GM19099 (cell line): Measurements from ENCODE around the gene UTP25.
A peak's percentile ranks its signal among the peaks of the same experiment; 100 is the strongest.

Experiments
- POLR2A ChIP-seq: IDR thresholded peaks from 3 replicates; pipeline ENCODE4 v1.6.1; 2011; ENCODE audit warnings: low read depth; ENCODE audit not compliant: insufficient read length; ENCODE audit errors: extremely low read depth

UTP25 gene

DNA sequence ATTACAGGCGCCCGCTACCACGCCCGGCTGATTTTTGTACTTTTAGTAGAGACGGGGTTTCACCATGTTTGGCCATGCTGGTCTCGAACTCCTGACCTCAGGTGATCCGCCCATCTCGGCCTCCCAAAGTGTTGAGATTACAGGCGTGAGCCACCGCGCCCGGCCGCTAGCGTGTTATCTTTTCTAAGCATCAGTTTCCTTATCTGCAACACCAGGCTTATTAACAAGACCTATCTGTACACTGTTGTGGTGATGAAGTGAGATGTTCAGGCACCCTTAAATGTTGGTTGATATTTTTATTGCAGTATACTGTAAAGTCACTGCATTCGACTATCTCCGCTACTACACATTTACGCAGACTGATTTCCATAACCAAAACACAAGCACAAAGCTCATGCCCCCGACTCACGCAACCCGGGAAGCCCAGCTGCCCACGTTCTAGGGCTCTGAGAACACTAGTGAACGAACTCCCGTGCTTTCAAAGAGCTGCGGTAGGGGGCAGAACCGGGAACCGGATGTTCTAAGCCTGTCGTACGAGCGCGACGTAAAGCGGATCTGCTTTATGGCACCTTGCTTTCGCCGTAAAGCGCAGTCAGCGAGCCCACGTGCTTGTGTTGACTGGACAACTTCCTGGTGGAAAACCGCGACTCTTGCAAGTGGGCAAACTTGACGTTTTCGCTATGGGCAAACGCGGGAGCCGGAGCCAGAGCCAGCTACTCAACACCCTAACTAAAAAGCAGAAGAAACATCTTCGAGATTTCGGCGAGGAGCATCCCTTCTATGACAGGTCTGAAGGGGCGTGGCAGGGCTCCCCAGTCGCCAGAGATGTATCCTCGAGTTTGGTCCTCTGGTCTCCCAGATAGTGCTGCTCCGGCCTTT, at the start of gene UTP25:
UTP25 (plus strand) TSS at position 589 of the 879 bp plus-strand sequence; CDS start at position 681, 92 bp downstream.
- TF ChIP-seq POLR2A: peak; percentile 77

DNA sequence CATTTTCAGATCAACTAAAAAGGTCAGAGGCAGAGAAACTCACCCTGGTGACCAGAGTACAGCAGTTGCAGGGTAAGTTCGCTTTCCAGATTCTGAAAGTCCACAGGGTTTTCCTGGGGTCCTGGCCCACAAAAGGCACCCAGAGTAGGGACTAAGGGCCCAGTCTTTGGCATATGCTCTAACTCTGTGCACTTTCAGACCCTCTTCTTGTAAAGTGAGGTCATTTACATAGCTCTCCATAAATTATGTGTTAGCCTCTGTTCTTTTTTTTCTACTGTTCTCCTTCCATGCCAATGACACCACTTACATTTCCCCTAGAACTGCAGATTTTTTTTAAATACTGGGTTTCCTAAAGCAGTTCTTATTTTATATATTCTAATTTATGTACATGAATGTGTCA, 49.7 kb upstream of the UTP25 start:
- TF ChIP-seq POLR2A: no peak

GRCh38 chr1:209780268-209780667, 47.5 kb upstream of the UTP25 start:
- TF ChIP-seq POLR2A: no peak

DNA sequence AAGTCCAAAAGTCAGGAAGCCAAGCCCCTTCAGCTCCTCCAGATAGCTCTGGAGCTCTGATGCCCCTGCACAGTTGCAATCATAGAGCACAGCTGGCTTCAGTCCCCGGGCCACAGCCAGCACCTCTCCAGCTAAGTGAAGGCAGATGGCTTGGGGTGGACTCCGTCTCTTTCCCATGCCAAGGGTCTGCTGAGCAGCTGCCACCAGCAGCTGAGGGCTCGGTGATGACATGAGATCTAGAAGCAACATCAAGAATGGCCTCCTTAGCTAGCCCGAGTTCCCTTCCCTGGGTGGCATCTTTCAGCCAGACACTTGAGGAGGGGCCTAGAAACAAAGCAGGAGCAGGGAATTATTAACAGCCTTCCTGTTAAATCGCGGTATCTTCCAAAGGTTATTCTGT, 44.4 kb upstream of the UTP25 start:
- TF ChIP-seq POLR2A: no peak

DNA sequence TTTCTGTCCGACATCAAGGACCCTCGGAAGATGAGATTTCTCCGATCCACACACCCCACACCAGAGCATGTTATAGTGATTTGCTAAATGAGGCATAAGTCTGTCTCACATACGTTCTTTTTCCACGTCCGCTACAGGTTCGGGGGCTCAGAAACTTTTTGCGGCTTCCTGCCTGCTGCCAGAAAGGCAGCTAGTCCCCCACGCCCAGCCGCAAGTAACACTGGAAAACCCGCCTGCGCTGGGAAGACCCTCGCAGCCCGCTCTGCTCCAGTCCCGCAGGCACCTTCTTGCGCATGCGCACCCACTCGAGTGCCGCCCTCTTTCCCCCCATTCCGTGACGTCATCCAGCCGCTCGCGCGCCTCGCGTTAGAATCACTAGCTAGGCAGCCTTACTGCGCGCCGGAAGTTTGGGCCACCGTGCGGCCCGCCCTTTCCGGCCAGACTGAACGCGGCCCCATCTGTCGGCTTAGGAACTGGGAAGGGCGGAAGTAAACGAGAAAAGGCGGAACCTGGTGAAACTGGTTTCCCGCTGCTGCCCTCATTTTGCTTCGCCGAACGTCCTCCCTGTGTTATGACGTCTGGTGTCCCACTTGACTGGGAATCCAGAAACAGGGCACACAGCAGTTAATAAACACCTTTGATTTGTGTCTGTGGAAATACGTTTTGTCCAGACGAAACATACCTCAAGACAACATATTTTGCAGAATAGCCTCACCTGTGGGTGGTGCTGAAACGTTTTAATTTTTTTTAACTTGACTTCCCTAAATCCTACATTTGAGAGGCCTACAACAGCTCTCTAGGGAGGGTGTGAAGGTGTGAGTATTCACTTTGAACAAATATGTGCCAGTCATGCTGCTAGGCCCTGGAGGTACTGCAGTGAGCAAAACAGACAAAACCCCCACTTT, 43.3 kb upstream of the UTP25 start, which contains the start of gene C1orf74:
C1orf74 (minus strand) TSS at position 295 of the 905 bp plus-strand sequence. CDS start 925 bp downstream, outside the sequence.
- peak; percentile 97 for TF ChIP-seq POLR2A

DNA sequence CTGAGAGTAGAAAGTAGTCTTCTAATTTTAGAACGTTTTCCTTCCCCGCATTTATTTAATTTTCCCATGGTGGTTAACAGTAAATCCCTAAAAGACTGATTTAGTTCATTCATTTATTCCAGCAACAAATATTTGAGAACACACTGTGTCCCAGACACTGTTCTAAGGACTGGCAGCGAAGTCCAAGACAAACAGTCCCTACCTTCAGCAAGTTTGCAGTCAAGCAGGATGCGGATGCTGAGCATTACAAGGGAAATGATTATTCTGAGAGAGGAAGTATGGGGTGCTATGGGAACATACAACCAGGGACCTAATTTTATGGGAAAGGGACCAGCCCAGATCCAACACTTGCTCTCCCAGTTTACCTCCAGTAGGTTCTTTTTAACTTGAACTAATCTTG, 42.2 kb upstream of the UTP25 start:
- no peak for TF ChIP-seq POLR2A

DNA sequence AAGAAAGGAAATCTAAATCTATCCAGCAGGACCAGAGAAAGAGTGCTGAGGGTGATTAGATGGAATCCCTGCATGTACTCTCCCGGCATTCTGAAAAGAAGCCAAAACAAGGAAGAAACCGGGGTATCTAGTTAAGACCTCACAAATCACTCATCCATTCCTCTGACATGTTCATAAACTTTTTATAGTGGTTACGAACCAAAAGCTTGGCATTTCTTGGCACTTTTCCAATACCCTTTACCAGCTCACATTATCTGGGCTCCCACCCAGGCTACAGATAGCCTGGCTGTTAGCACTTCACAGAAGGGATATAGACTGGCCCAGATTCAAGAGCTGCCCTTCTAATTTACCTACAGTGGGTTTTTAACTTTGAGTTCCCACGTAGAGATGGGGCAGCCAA, 41.6 kb upstream of the UTP25 start:
- TF ChIP-seq POLR2A: no peak

GRCh38 chr1:209787551-209787950, 40.2 kb upstream of the UTP25 start:
- TF ChIP-seq POLR2A: no peak

GRCh38 chr1:209789245-209789644, 38.5 kb upstream of the UTP25 start:
- no peak for TF ChIP-seq POLR2A

GRCh38 chr1:209790286-209791193, 37.2 kb upstream of the UTP25 start:
- no peak for TF ChIP-seq POLR2A

GRCh38 chr1:209791920-209792319, 35.9 kb upstream of the UTP25 start:
- TF ChIP-seq POLR2A: no peak

DNA sequence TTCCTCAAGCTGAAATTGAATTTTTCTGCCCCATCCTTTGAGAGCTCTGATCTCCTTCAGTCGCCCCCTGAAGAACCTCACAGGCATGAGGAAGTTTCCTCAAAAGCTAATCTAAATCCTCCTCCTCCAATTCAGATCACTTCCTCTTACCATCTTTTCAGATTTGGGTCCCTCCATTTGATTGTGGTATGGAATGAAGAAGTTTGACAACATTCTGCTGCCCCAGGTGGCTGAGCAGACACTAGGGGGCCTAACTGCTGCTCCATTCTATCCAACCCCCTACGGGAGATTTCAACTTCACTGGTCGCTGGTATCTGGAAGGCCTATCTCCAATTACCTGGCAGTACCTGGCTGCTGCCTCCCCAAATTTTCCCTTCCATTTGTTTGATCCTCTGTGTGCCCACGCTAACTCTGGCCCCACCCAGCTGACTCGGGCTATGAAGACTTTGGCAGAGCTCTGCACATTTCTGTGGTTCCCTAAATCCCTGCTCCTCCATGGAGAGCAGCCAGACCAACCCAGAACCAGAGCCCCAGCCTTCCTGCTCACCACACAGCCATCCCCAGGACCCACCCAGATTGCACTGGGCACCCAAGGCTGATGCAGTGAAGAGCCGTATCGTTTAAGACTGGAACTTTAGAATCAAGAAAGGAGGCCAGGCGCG, 29.7 kb upstream of the UTP25 start:
- TF ChIP-seq POLR2A: no peak

DNA sequence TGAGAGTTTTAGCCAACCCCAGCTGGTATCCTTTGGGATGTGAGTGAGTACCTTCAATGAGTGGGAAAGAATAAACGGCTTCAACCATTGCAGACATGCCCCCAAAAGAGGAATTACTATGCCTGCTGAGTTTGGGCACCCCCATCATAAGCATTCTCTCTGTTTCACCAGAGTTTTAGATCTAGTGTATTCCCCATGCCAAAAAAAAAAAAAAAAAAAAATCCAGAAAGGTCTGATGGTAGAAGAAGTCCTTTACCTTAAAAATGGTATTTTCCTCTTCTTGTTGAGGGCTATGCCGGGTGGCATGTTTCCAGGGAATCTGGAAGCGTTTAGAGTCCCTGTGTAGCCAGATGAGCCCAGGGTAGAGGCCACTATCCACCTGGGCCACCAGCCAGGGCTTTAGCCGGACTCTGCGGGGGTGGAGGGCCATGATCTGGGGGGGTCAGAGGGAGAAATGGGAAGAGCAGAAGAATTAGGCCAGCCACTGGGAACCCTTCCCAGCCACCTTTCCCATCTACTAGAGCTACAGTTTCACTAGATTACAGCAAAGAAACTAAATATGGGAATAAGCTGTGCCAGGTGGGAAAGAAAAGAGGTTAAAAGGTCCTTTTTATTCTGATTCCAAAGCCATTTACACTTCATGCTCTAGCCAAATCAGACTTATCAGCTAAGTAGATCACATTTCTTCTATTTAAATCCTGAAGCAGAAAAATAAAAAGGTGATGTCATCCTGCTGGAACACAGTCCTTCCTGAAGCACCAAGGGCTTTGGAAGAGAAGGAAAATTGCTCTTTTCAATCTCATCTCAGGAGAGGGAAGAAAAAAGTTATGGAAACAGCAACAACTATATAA, 26.6 kb upstream of the UTP25 start:
- TF ChIP-seq POLR2A: no peak
